Activated effector memory CD4-positive, alpha-beta T cell treated with anti-CD3 and anti-CD28 coated beads, Interleukin-2, amount 50 U/mL, for 16 hours (primary cell): ENCODE data around the gene C17orf114.
A peak's percentile ranks its signal among the peaks of the same experiment; 100 is the strongest.
"Not testable (repeated sequence)": the region's sequence is repeated elsewhere in the genome, so short reads cannot be mapped to it uniquely, and the experiment has no call there.

Experiments
- DNase-seq: peaks from one replicate; pipeline ENCODE4 v3.0.0-alpha.2; 2020

The C17orf114 gene

DNA sequence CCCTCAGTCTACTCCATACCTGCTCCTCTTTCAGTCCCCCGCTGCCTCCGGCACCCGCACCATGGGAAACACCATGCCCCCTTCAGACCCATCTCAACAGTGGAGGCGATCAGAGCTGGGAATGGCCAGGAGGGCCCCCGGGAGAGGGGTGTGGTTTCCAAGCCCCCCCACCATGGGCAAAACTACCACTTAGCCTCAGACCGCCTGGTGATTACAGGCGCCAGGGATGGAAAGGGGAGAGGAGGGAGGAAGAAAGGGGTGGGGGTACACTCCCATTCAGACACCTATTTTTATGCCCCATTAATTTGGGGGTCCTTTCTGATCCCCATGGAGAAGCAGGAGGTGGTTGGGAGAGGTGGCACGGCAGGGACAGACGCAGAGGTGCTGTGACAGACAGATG, at the start of gene C17orf114:
TSS of gene C17orf114 (minus strand) at position 101 of the 400 bp plus-strand sequence.
- no peak for DNase-seq

DNA sequence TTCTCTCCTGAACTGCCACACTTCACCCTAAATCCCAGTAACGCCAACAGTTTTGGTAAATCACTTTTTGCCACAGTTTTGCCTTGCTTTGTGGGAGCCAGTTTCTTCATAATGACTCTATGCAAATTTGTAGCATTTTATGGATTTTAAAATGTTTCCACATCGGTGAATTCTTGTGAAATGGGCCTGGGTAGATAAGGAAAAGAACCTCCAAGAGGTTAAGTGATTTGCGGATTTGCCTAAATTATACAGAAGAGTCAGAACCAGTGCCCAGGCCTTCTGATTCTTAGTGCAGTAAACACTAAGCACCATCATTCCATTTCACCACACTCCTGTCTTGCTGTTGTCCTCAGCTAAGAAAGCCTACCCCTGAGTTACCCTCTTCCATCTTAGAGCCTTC, 49.0 kb upstream of the C17orf114 start:
- no peak for DNase-seq

DNA sequence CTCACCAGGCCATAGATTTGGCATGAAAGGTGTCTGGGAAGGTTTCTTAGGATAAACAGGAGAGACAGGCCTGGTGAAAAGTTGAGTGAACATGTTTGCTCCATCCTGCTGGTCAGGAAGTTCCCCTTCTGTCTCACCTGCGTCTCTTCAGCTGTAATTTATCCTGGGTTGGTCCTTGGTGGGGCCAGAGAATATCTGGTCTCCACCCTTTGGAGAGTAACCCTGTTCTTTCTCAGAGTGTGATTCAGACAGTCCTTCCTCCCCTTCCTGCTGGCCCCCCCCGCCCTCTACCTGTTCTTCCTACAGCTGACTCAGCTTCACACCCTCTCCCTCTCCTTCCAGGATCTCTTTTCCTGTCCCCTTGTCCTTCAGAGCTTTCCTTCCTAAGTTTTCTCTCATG, 48.1 kb upstream of the C17orf114 start:
- DNase-seq: no peak

DNA sequence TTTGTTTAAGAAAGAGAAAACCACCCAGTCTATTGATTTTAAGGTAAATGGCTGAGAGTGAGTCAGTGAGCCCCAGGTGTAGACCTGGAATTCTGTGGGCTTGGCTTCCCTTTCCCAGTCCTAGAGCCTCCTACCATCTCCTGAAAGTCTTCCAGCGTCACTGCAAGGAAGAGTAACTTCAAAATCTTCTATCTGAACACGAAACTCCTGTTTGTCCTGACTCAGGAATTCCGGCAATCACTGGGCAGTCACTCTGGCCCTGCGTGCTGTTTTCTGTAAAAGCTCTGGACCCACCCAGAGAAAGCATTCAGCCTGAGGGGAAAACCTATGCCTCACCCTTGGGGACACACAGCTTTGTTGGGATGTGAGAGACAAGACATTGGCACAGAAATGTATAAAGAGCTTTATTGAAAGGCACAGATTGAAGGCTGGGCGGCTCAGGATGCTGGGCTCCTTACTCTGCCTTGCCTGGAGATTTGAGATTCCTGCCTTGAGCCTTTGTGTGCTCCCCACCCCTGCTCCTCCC, 46.9 kb upstream of the C17orf114 start:
- DNase-seq: no peak

DNA sequence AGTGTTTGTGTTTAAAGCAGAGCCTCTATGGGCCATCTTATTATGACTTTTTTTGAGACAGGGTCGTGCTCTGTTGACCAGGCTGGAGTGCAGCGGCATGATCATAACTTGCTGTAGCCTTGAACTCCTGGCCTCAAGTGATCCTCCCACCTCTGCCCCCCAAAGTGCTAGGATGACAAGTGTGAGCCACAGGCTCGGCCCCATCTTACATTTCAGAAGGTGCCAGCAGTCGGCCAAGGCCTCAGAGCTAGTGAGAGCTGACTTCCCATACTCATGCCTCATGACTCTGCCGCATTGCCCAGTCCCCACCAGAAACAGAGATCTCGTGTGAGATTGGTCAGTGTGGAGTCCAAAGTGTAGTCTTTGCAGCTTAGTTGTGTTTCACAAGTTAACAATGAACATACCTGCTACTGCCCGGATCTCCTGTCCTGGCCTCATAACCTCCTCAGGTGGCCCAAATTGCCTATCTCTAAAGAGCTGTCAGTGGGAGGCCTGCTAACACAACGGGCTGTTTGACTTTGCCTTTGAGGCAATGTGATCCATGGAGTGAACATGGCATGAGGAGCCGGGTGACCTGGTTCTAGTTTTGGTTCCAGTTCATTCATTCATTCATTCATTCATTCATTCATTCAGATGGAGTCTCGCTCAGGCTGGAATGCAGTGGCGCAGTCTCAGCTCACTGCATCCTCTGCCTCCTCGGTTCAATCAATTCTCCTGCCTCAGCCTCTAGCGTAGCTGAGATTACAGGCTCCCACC, 44.7 kb upstream of the C17orf114 start:
- no peak for DNase-seq

- no peak for DNase-seq
These were observed 43.0 kb upstream of the C17orf114 start for GRCh38 chr17:4845118-4845517.

DNA sequence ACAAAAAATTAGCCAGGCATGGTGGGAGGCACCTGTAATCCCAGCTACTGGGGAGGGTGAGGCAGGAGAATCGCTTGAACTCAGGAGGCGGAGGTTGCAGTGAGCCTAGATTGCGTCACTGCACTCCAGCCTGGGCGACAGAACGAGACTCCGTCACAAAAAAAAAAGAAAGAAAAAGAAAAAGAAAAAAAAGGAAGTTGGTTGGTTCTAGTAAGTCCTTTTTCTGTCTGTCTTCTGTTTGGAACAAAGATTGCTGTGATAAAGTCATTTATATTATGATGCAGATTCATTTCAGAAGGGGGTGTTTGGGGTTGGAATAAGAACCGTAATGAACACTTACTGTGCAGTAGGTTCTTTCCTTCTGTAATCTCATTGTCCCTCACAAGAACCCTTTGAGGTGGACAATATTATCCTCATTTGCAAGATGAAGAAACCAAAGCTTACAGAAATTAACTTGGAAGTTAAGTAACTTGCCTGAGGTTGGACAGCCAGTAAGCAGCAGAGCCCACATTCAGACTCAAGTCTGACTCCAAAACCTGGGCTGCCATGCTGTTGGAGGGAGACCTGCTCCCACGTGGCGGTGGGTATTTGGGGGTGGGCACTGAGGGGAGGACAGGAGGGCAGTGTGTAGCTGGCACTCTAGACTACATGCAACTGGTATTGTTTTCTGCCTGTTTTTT, 41.3 kb upstream of the C17orf114 start:
- no peak for DNase-seq

DNA sequence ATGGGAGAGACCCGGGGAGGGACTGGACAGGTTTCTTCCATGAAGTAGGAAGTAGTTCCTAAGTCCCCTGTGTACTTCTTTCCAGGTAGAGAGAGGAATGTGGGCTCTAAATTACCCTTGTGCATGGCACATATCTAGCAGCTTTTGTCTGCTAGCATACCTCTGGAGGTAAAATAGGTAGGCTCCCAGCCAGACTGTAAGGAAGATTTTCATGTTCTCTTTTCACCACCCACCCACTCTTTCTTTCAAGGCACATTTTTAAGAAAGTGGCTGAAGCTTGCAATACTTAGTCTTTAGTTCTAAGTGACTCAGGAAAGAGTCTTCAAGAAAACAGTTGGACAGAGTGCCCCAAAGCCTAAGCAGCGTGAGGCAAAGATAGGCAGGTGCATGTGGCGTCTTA, 40.2 kb upstream of the C17orf114 start:
- DNase-seq: no peak

DNA sequence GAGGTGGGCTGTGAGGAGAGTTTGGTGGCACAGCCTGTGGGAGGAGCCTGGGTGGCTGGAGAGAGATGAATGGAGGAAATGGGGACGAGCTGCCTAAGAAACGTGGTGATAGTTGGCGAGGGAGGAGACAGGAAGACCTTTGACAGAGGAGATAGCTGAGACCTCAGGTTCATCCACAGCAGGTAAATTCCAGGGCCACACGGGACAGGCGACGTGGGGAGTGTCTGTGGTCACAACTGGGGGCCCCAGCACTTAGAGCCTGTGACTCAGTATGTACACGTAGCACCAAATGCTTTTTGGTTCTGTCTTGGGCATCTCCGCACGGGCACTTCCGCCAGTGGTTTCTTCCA, 38.7 kb upstream of the C17orf114 start:
- DNase-seq: peak; percentile 68

- DNase-seq: no peak
These were observed 38.1 kb upstream of the C17orf114 start for GRCh38 chr17:4839965-4840892.

DNA sequence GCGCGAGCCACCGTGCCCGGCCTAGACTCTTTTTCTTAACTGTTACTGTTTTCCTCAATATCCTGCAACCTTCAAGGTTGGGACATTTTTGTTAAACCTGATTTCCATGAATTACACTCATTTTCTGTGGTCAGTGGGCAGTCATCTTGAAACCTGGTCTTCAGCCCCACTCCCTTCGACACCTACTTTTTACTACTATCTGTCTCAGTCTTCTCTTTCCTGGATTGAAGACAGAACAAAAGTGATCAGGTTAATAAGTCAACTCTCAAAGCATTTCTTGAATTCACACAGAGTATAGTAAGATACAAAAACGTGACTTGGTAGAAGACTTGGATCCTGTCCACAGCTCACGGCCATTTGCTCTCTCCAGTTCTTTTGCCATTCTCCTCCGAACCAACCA, 37.1 kb upstream of the C17orf114 start:
- no peak for DNase-seq

GRCh38 chr17:4838309-4838785, 36.2 kb upstream of the C17orf114 start:
- DNase-seq: no peak

DNA sequence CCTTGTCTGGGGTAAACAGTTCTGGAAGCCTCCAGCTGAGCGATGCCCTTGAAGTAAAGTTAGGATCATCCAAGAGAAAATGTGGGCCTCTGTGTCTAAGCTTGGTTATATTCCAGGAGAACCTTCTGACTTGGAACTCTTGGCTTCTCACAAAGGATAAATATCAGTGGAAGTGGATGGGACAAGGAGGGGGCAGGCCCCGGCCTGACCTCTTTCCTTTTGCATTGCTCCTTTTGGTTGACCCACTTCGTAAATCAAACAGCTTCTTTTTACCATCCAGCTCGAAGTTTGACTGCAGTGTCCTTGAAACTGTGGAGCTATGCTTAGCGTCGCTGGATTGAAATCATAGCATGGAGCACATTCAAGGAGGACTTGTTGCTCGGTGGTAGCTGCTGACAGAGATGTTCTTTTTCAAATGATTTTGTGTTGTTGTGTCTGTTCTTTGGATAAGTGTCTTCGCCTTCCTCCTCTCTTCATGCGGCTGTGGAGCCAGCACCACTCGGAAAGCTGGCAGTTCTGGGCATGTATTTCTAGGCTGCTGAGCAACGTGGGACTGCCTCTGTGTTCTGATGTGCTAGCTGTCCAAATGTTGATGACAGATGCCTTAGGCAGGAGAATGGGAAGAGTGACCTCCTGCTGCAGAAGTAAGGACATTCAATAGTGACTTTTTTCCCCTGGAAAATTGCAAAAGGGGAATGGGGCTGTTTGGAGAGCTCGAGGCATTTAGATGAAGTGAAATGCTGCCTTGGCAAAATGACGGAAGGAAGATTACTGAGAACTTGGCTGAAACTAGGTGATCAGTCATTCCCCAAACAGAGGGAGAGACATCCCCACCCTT, 35.6 kb upstream of the C17orf114 start:
- DNase-seq: no peak

DNA sequence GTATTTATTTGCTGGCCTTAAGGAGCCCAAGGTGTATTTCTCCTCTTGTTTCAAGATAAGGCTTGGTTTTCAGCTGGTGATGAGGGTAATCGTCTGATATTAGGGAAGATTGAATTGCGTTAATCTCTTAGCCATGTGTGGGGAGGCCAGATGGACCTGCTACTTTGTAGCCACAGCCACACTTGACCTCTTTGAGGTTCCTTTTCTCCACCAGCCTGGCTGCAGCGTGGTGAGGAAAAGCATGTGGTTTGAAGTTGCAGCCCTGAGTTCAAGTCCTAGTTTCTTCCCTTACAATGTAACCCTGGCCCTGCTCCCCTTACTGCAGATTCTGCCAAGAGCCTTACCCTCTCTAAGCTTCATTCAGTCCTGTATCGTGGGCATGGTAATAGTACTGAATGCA, 34.1 kb upstream of the C17orf114 start:
- DNase-seq: no peak

DNA sequence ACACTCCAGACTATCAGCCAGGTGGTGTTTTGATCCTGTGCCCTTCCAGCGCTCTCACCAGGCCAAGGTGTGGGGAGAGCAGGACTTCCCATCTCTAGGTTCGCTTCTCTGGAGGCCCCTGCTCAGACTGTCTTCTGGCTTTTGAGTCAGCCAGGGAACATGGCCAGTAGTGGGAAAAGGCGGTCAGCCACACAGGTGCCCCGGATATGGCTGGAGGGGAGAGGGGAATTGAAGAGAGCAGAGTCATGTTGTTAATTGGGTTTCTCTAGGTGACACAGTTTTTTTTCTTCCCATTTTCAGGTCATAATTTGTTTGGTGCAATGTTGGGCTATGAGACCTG, 32.5 kb upstream of the C17orf114 start:
- no peak for DNase-seq

DNA sequence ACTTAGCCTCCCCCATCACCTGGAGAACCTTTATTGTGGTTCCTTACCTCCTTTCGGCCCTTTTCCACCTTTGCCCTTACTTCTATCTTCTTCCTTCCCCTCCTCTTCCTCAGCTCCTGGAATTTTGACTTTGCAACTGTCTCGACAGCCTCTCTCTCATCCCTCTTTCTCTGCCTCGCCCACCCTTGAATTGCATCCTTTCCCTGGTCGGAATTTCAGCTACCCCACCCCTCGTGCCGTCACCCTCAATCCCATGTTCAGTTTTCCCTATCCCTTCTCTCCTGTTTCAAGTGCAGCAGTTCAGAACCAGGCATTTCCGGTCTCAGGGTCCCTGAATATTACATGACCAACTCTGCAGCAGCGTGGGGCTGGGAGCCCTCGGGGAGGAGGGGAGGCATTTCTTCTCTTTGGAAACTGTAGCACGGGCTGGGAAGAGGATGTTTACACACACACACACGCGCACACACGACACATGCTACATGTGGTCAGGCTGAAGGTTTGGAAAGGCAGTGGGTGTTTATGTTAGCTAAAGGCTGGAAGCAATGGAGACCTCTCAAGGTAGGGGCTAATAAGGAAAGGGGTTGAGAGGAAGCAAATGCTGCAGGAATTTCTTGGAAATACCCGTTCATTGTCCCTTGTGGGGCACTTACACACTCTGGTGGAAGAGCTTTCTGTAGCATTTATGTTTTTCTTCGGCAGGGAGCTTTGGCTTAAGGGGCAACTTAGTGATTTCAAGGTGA, 32.0 kb upstream of the C17orf114 start:
- no peak for DNase-seq

DNA sequence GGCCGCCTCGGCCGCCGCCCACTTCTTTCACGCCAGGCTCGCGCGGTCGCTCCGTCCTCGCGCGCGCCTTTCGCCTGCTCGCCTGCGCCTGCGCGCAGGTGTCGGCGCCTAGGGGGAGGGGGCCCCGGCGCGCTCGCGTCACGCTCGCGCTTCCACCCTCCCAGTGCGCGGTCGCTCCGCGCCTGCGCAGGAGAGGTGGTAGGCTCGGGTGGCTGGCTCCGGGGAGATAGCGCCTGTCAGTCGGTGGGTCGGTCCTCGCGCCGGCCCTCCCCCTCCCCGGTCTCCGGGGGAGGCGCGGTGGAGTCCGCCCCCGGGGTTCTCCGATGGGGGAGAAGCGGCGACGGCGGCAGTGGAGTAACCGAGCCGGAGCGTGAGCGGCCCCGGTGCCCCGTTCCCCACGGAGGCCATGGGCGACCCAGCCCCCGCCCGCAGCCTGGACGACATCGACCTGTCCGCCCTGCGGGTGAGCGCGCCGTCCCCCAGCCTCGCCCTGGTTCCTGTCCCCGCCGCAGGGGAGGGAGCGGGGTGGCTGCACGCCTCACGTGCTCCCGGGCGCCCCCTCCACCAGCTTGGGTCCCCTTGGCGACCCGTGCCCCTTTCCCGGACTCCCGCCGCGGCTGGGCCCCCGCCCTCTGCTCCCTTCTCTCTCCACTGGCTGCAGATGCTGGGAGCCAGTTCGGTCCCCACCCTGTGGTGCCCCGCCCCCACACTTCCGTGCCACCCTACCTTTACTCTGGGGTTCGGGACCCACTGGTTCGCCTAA, 31.2 kb upstream of the C17orf114 start, which contains the start of gene MINK1:
TSS of gene MINK1 (plus strand) at position 163 of the 763 bp plus-strand sequence. CDS start at position 407, 244 bp downstream.
- DNase-seq: peak; percentile 96

- not testable (repeated sequence) for DNase-seq
These were observed 30.7 kb upstream of the C17orf114 start for GRCh38 chr17:4832829-4833177.

DNA sequence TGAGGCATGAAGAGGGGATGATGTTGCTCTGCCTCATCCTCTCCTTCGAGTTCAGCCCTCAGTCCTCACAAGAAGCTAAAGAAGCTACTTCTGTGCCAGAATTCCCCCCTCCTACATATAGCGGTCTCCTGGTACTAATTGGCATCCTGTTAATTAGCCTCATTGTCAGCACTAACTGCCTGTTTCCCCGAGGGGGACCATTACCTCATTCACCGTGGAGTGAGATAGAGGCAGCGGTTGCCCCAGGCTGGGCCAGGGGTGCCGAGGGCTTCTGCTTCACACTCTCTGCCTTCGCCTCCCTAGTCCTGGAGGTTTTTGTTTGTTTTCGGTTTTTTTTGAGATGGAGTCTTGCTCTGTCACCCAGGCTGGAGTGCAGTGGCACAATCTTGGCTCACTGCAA, 25.3 kb upstream of the C17orf114 start:
- no peak for DNase-seq

DNA sequence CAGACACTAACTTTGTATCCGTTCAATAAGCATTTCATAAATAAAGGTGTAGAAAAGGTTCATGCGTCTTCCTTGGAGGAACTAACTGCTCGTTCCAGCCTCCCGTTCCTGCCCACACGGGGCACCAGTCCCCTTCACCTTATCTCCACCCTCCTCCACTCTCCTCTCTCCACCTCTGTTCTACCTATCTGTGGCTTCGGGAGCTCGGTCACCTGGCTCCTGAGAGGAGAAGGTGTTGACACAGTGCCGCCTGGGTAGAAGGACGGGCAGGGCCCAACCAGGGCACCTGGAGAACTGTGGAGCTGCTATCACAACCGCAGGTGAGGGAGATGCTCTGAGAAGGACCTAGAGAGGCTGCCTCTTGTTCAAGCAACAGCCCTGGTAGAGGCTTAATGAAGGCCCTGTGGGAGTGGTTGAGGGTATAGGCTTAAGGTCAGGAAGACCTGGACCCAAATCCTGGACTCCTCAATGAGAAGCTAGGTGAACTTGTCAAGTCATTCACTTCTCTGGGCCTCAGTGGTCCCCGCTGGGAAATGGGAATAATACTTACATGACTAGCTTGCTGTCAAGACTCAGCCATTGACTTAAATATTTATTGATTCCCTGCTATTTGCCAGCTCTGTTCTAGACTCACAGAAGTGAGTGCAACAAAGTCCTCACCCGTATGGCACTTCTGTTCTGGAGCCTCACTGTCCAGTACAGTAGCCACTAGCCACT, 21.4 kb upstream of the C17orf114 start:
- DNase-seq: no peak
